Measurements from ENCODE around the gene CNTD1.

CNTD1 gene

DNA sequence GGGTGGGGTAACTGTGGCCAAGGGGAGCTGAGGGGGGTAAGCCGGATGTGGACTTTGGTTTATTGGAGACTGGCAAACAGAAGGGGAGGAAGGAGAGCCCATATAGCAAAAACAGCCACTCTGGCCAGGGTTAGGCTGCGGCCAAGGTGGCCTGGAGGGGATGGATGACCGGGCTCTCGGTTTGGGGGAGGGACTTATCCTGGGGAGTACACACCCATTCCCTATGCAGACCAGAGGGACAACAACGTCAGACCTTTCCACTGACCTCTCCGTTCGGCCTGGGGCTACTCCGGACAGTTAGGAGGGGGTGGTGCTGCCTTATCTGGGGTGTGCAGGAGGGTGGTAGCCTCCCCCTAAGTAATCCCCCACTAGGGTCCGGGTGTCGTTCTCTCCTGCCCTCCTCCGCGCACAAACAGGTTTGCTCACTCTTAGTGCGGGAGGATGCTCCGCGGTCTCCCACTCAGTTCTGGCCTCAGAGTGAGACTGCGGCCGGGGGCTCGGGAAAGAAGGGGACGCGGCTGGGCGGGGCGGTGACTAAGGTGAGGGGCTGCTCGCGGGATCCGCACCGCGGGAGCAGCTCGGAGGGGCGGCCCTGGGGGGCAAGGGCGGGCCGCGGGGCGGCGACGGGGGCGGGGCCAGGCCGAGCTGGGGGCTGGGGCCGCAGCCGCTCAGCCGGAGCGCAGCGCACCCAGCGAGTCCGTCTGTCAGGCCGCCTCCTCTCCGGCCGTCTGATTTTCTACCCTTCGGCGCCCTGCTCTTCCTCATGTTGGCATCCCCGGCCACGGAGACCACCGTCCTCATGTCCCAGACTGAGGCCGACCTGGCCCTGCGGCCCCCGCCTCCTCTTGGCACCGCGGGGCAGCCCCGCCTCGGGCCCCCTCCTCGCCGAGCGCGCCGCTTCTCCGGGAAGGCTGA, 18.5 kb upstream of the CNTD1 start, which contains the start of gene WNK4:
WNK4 (plus strand) TSS at position 675 of the 915 bp plus-strand sequence; CDS start at position 764, 89 bp downstream.
- no peak for DNase-seq

- no peak for DNase-seq
These were observed 17.6 kb upstream of the CNTD1 start for GRCh38 chr17:42780851-42781638.

DNA sequence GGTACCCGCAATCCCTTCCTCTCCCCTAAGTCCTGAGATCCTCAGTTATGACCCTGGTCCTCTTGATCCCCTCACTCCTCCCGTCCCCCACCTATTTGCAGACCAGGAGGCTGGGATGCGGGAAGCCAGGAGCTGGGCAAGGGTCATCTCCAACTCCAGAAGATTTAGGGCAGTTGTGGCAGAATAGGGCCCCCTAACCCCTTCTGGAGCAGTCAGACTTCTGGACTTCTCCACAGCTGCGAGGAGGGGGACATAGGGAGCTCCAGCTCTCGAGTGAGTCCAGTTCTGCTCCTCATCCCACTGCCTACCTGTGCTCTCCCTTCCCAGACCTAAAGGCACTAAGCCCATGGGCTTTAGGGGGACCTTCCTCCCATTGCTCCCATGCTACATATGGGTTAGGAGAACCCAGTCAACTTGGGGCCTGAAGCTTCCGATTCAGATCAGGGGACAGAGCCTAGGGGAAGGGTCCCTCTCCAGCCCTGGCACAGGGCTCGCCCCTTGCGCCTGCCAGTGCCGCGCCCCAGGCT, 17.0 kb upstream of the CNTD1 start:
- no peak for DNase-seq

- no peak for DNase-seq
These were observed 16.2 kb upstream of the CNTD1 start for GRCh38 chr17:42782166-42783061.

DNA sequence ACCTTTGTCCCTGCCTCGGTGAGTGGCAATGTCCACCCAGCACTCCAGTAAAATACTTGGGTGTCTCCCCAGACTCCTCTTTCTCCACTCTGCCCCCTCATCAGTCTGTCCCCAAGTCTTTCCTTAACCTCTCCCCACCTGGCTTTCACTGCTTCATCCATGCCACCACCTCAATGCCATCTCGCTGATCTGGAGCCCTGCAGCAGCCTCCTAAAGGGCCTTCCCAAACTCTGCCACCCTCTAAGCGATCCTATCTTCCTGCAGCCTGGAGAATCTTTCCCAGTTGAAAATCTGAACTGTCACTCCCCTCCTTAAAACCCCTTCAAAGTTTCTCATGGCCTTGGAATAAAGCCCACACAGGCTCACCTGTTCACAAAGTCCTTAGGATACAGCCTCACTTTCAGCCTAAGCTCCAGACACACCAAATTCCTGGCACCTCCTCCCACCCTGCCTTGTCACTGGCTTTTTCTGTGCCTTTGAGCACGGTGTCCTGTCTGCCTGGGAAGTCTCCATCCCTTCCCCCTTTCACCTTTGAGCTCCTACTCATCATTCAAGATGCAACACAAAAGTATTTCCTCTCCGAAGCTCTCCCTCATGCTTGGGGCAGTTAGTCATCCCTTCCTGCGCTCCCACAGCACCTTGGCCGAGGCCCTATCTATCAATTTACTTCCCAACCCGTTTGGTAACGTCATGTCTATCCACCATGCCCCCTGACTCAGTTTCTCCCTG, 15.4 kb upstream of the CNTD1 start:
- no peak for DNase-seq

GRCh38 chr17:42783791-42784138, 14.9 kb upstream of the CNTD1 start:
- DNase-seq, result no peak

GRCh38 chr17:42784409-42784808, 14.3 kb upstream of the CNTD1 start:
- DNase-seq, result no peak

DNA sequence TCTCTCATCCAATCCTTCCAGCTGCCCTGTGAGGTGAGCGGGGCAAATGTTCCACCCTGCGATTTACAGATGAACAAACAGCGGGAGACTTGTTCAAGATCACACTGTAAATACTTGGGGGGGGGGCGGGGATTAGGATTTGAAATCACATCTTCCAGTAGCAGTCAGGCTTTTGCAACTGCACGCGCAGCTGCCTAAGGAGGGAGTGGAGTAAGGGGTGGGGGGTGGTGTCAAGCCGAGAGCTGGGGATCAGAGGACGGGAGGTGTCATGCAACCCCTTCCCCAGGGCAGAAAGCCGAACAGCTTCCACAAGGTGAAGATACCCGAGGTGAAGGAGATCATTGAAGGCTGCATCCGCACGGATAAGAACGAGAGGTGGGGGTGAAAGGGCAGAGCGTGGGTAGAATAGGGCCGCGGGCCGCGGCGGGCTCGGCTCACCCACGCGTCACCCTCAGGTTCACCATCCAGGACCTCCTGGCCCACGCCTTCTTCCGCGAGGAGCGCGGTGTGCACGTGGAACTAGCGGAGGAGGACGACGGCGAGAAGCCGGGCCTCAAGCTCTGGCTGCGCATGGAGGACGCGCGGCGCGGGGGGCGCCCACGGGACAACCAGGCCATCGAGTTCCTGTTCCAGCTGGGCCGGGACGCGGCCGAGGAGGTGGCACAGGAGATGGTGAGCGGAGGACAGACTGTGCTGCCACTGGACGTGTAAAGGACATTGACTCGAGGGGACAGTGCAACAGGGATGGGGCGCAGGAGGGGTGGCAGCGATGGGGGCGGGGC, 13.7 kb upstream of the CNTD1 start:
- DNase-seq, result no peak

DNA sequence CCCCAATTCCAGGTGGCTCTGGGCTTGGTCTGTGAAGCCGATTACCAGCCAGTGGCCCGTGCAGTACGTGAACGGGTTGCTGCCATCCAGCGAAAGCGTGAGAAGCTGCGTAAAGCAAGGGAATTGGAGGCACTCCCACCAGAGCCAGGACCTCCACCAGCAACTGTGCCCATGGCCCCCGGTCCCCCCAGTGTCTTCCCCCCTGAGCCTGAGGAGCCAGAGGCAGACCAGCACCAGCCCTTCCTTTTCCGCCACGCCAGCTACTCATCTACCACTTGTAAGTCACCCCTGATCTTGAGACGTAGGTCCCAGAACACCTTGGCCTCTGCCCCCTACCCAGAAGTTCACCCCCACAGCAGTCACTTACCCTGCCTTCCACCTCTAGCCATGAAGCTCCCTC, 11.4 kb upstream of the CNTD1 start:
- no peak for DNase-seq

DNA sequence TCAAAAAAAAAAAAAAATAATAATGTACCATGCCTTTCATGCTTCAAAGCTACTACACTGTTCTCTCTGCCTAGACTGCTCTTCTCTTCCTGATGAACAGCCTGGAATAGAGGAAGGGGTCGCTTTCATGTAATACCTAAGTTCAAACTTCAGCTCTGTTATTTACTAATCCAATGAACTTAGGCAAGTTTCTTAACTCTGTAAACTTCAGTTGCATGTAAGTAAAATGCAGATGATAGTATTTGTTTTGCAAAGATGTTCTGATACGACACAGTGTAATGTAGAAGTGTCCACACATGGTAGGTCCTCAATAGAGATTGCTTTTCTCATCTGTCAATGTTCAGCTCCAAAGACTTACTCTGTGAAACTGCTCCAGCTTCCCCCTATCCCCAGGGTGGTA, 6.7 kb upstream of the CNTD1 start:
- DNase-seq, result no peak

DNA sequence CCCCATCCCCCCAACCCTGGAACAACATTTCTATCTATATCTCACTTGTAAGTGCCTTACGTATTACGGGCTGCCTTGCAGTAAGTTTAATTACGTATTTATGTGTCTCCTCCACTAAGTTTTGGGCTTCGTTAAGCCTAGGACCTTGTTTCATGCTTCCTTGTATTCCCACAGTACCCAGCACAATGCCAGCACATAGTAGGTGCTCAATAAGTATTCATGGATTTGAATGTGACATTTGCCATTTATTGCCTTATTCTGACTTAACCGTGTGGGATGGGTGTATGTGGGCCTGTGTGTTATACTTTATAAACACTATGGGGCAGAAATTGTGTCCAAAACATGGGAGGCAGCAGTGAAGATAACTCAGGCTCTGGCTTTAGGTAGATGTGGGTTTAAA, 6.1 kb upstream of the CNTD1 start:
- no peak for DNase-seq

DNA sequence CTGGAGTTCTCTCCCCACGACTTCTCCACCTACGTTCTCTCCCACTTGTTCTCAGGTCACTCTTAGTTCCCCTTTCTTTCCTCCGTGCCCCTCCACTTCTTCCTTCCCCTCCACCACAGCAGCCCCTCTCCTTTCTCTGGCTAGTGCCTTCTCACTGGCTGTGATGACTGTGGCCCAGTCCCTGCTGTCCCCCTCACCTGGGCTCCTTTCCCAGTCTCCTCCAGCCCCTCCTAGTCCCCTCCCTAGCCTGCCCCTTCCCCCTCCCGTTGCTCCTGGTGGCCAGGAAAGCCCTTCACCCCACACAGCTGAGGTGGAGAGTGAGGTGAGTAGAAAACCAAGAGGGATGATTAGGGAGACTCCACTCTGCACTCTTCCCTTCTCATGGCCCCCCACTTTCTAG, 3.6 kb upstream of the CNTD1 start:
- peak; percentile 15 to 33 for DNase-seq

DNA sequence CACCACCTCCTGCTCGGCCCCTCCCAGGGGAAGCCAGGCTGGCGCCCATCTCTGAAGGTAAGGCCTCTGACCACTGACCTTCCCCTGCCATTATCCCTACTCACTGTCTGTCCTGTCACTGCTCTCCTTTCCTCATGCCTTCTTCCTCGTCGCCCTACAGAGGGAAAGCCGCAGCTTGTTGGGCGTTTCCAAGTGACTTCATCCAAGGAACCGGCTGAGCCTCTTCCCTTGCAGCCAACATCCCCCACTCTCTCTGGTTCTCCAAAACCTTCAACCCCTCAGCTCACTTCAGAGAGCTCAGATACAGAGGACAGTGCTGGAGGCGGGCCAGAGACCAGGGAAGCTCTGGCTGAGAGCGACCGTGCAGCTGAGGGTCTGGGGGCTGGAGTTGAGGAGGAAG, 3.2 kb upstream of the CNTD1 start:
- no peak for DNase-seq

- DNase-seq, result no peak
These were observed 2.4 kb upstream of the CNTD1 start for GRCh38 chr17:42796066-42796758.

DNA sequence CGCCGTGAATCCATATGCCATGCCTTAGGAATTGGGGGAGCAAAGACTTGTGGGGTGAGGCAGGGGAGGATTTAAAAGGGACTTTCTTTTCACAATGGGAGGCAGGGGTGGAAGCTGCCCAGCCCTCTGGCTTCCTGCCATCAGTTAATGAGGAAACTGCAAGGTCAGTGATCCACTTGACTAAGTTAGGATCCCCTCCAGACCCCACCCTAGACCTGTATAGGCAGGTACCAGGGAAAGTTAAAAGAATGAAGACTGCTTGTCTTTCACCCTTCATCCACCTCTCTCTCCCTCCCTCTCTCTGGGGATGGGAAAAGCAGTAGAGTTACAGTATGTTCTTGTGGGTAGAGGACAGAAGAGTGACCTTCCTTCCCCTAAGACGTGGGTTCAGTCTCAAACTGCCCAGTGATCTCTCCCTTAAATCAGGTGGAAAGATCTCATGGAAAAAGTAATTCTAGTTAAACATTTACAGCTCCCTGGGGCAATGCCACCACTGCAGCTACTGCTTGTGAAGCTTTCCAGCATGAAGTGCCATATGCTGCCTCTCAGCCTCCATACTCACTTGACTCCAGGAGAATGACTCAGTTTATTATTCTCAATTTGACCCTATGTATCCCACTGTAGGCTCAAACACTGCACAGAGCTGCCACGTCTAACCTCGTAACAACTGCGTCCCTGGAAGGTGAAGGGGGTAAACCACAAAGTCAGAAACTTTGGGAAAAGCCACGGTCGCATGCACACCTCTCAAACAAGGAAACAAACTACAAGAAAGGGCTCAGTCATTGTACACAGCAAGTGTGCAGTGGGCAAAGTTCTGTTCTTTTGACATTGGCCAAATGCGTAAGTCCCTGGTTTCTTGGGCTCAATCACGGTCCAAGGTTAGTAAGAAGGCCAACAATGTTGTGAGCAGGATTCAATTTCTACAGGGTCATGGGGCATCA, 1.3 kb upstream of the CNTD1 start:
- no peak for DNase-seq

GRCh38 chr17:42798011-42798382, 664 bp upstream of the CNTD1 start:
- DNase-seq, result no peak

DNA sequence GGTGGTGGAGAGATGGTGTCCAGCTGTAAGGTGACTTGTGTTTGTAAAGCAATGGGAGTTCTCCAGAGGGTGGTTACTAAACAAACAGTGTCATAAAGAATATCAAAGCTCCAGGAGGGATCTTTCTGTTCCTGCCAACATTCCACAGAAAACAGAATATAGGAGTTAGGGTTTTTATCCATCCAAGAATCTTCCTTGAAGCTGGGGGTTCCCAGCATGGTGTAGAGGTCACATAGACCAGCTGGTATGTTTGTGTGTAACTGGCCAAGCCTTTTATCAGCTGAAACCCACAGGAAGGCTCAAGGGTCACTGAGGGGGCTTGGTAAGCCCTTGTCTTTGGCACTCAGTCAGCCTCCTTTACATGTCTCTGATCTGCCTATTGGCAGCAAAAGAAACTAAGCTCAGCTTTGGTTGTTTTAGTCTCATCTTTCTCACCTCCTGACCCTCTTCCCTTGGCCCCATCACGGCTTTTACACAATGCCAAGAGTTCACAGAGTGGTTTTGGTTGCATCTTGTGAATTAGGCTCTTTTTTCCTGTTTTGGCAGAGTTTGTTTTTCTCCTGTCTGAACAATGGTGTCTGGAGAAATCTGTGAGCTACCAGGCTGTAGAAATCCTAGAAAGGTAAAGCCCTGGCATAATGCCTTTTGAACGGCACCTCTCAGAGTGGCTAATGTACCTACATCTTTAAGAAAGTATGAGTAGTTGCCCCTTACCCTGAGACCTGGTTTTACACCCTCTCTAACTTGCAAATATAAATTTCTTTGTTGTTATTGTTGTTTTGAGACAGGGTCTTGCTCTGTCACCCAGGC, 4.6 kb downstream of the CNTD1 start:
- DNase-seq, result no peak

DNA sequence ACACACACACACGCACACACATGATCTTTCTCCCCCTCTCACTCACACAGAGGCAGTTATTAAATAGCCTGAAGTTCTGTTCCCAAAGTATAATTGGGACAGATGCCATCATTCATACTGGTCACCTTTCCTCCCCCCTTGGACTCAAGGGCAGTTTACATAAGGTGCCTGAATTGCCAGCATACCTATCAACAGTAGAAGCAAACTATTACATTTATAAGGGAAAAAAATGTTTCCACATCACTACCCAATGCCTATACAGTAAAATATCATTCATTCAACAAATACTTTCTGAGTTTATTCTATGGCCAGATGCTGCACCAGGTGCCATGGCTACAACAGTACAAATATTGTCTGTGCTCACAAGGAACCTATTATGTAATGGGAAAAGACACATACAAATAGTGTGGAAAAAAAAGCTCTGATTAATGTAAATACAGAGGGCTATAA, 6.3 kb downstream of the CNTD1 start:
- no peak for DNase-seq
